ENCODE results near the gene SHISA7.

- TF ChIP-seq EP300 (IDR thresholded peaks at IDR 0.05) (no peak), RFX5 (IDR thresholded peaks at IDR 0.05) (no peak), RCOR1 (IDR thresholded peaks at IDR 0.05; ENCODE audit: low read depth, low read length) (no peak), ZNF302 (CRISPR knock-in tag; IDR thresholded peaks at IDR 0.05) (no peak)
These were observed 21.6 kb upstream of the SHISA7 start, which contains the start of gene C19orf85 for GRCh38 chr19:55464662-55465054.
